ENCODE measurements around the gene CNOT11. TPM values are rescaled to one million over a fixed set of nuclear protein-coding genes. Genes with fewer than 3 reads are reported as not detected.
A peak's percentile ranks its signal among the peaks of the same experiment; 100 is the strongest.

CNOT11 gene
- total RNA-seq, 4 donors from 2014 or later = 46.4 to 82.9 (median 48.1) TPM

GRCh38 chr2:101265893-101266499 is 13.3 kb downstream of the CNOT11 start:
- peak overlapping the region in 1 of 4 donors; percentile 38 for H3K27ac ChIP-seq
- H3K4me3 ChIP-seq = no peak overlapping the region
- no peak for TF ChIP-seq POLR2A (IDR thresholded peaks at IDR 0.05)
- TF ChIP-seq CTCF (IDR thresholded peaks at IDR 0.05) = no peak
- H3K27me3 ChIP-seq = no peaks in the 10 kb centered on the region
- peak in 2 of 3 donors; percentile 63 to 68 for DNase-seq
- peaks cover 0 to 10% (median 0%) of the 10 kb centered on the region in 4 donors for H3K4me1 ChIP-seq
- H3K9me3 ChIP-seq = no peaks in the 10 kb centered on the region
- peaks cover 0 to 91% (median 0%) of the 10 kb centered on the region in 3 donors for H3K36me3 ChIP-seq

- Histone ChIP-seq H3K27ac (no peak overlapping the region), H3K9me3 (no peaks in the 10 kb centered on the region)
- DNase-seq = no peak
These were observed 15.3 kb downstream of the CNOT11 start for GRCh38 chr2:101267671-101268656.

GRCh38 chr2:101270700-101271259 is 18.1 kb downstream of the CNOT11 start:
- H3K4me1 ChIP-seq = peaks cover 0 to 10% (median 0%) of the 10 kb centered on the region in 4 donors
- no peak for DNase-seq

More at GRCh38 chr2:101267671-101268656, 15.3 kb downstream of the CNOT11 start:
- peaks cover 0 to 10% (median 0%) of the 10 kb centered on the region in 4 donors for H3K4me1 ChIP-seq
- peaks cover 0 to 91% (median 0%) of the 10 kb centered on the region in 3 donors for H3K36me3 ChIP-seq
- no peak for TF ChIP-seq POLR2A (IDR thresholded peaks at IDR 0.05)
- TF ChIP-seq CTCF (IDR thresholded peaks at IDR 0.05) = no peak
- H3K4me3 ChIP-seq = no peak overlapping the region
- no peaks in the 10 kb centered on the region for H3K27me3 ChIP-seq

GRCh38 chr2:101272045-101272784 is 19.5 kb downstream of the CNOT11 start:
- Histone ChIP-seq H3K4me3 (no peak overlapping the region), H3K4me1 (peaks cover 0 to under 1% (median 0%) of the 10 kb centered on the region in 4 donors), H3K36me3 (peaks cover 0 to 85% (median 0%) of the 10 kb centered on the region in 3 donors), H3K9me3 (no peaks in the 10 kb centered on the region), H3K27ac (no peak overlapping the region), H3K27me3 (no peaks in the 10 kb centered on the region)
- TF ChIP-seq POLR2A (IDR thresholded peaks at IDR 0.05) = no peak
- DNase-seq = no peak

More at GRCh38 chr2:101270700-101271259, 18.1 kb downstream of the CNOT11 start:
- H3K27me3 ChIP-seq = no peaks in the 10 kb centered on the region
- TF ChIP-seq POLR2A (IDR thresholded peaks at IDR 0.05) (no peak), CTCF (IDR thresholded peaks at IDR 0.05) (no peak)
- peaks cover 0 to 85% (median 0%) of the 10 kb centered on the region in 3 donors for H3K36me3 ChIP-seq
- no peak overlapping the region for H3K4me3 ChIP-seq
- H3K9me3 ChIP-seq = no peaks in the 10 kb centered on the region
- no peak overlapping the region for H3K27ac ChIP-seq

GRCh38 chr2:101273056-101273455 is 20.4 kb downstream of the CNOT11 start:
- no peak for DNase-seq
- Histone ChIP-seq H3K4me3 (no peak overlapping the region), H3K36me3 (peaks cover 0 to 85% (median 0%) of the 10 kb centered on the region in 3 donors), H3K4me1 (no peaks in the 10 kb centered on the region), H3K9me3 (no peaks in the 10 kb centered on the region), H3K27ac (no peak overlapping the region), H3K27me3 (no peaks in the 10 kb centered on the region)
- no peak for TF ChIP-seq POLR2A (IDR thresholded peaks at IDR 0.05)
- no peak for TF ChIP-seq CTCF (IDR thresholded peaks at IDR 0.05)
